Tibial nerve (tissue), 4 donors: ENCODE results near the gene FKBP6. TPM values are rescaled to one million over a fixed set of nuclear protein-coding genes. Genes with fewer than 3 reads are reported as not detected.

Experiments used
- DNase-seq, 2 donors: peaks; one replicate each; pipeline ENCODE4 v3.0.0-alpha.2; 2019; ENCODE audit warnings: low spot score in 2 of 2
- H3K27ac ChIP-seq, 4 donors: fragments of 200-600 bp; sonication (generic) in 3 of 4; one replicate each; pipeline ENCODE4 v1.5.1; 2017 to 2019; ENCODE audit warnings: mild to moderate bottlenecking in 1 of 4
- H3K27me3 ChIP-seq, 2 donors: fragments of 200-600 bp; sonication (generic) in 1 of 2; one replicate each; pipeline versions ENCODE4 v1.5.1 to v1.6.0; 2017 to 2019
- H3K36me3 ChIP-seq, 3 donors: fragments of 200-600 bp; sonication (generic); one replicate each; pipeline ENCODE4 v1.5.1; 2018 to 2019
- H3K4me1 ChIP-seq, 4 donors: fragments of 200-600 bp; sonication (generic) in 3 of 4; one replicate each; pipeline ENCODE4 v1.5.1; 2017 to 2019
- H3K4me3 ChIP-seq, 4 donors: fragments of 200-600 bp; sonication (generic) in 3 of 4; one replicate each; pipeline ENCODE4 v1.5.1; 2017 to 2019; ENCODE audit warnings: mild to moderate bottlenecking in 1 of 4, moderate library complexity in 1 of 4
- H3K9me3 ChIP-seq, 4 donors: fragments of 200-600 bp; sonication (generic) in 3 of 4; one replicate each; pipeline ENCODE4 v1.5.1; 2017 to 2019
- CTCF ChIP-seq, 5 experiments: fragments of 200-600 bp in 3 of 5; fragments of 450-650 bp in 2 of 5; sonication (generic) in 3 of 5; IDR thresholded peaks; one replicate each; pipeline ENCODE4 v1.5.1; 2016 to 2019; ENCODE audit warnings: antibody characterized with exemption in 5 of 5, mild to moderate bottlenecking in 3 of 5, moderate library complexity in 2 of 5
- EP300 ChIP-seq, 2 donors: sonication (generic); formaldehyde crosslinking; IDR thresholded peaks; one replicate each; pipeline ENCODE4 v1.6.1; 2017; ENCODE audit warnings: antibody characterized with exemption in 2 of 2, mild to moderate bottlenecking in 1 of 2
- POLR2A ChIP-seq, 2 donors: fragments of 450-650 bp; IDR thresholded peaks; one replicate each; pipeline ENCODE4 v1.6.1; 2017; ENCODE audit warnings: antibody characterized with exemption in 2 of 2, mild to moderate bottlenecking in 2 of 2, moderate library complexity in 2 of 2
- WGBS, 2 donors: methylation state at CpG; one replicate each; pipeline ENCODE4 v1.1.5; 2018; 5-methylcytosine and 5-hydroxymethylcytosine counted together
- total RNA-seq, 4 donors: library from RNA; depleted of rRNA; stranded (reverse); fragments of >200 nt; gene quantifications; one replicate each; pipeline ENCODE4 v1.1.0, GENCODE V29; 2016

Gene FKBP6
- total RNA-seq, 4 donors from 2014 or later = not detected

- Histone ChIP-seq H3K27ac (no peak overlapping the region), H3K9me3 (no peaks in the 10 kb centered on the region), H3K4me3 (no peak overlapping the region), H3K36me3 (no peaks in the 10 kb centered on the region), H3K4me1 (peaks cover 0 to 14% (median 0%) of the 10 kb centered on the region in 4 donors), H3K27me3 (no peaks in the 10 kb centered on the region)
- 54 to 73% methylated on average over 7 of the region's 7 CpGs for WGBS, 2 donors
- DNase-seq = no peak
- TF ChIP-seq CTCF (IDR thresholded peaks at IDR 0.05) (no peak), POLR2A (IDR thresholded peaks at IDR 0.05) (no peak), EP300 (IDR thresholded peaks at IDR 0.05) (no peak)
These were observed 15.9 kb downstream of the FKBP6 start for GRCh38 chr7:73343671-73344380.

- WGBS, 2 donors = 57 to 81% methylated on average over 4 of the region's 4 CpGs
- Histone ChIP-seq H3K4me1 (peaks cover 0 to 14% (median 0%) of the 10 kb centered on the region in 4 donors), H3K27ac (no peak overlapping the region), H3K4me3 (no peak overlapping the region), H3K9me3 (no peaks in the 10 kb centered on the region), H3K27me3 (no peaks in the 10 kb centered on the region), H3K36me3 (no peaks in the 10 kb centered on the region)
- TF ChIP-seq EP300 (IDR thresholded peaks at IDR 0.05) = no peak
- no peak for TF ChIP-seq POLR2A (IDR thresholded peaks at IDR 0.05)
- TF ChIP-seq CTCF (IDR thresholded peaks at IDR 0.05) = no peak
- DNase-seq = no peak
These were observed 17.6 kb downstream of the FKBP6 start for GRCh38 chr7:73345538-73345937.

- H3K27ac ChIP-seq = no peak overlapping the region
- WGBS, 2 donors = 60 to 63% methylated on average over 8 of the region's 8 CpGs
- H3K4me3 ChIP-seq = no peak overlapping the region
- H3K4me1 ChIP-seq = peaks cover 0 to 14% (median 0%) of the 10 kb centered on the region in 4 donors
- H3K36me3 ChIP-seq = no peaks in the 10 kb centered on the region
- no peaks in the 10 kb centered on the region for H3K27me3 ChIP-seq
- H3K9me3 ChIP-seq = no peaks in the 10 kb centered on the region
- no peak for TF ChIP-seq CTCF (IDR thresholded peaks at IDR 0.05)
- TF ChIP-seq POLR2A (IDR thresholded peaks at IDR 0.05) = no peak
- TF ChIP-seq EP300 (IDR thresholded peaks at IDR 0.05) = no peak
- no peak for DNase-seq
These were observed 18.0 kb downstream of the FKBP6 start for GRCh38 chr7:73345951-73346350.

- no peaks in the 10 kb centered on the region for H3K36me3 ChIP-seq
- H3K4me1 ChIP-seq = no peaks in the 10 kb centered on the region
- no peak overlapping the region for H3K4me3 ChIP-seq
- H3K27me3 ChIP-seq = no peaks in the 10 kb centered on the region
- TF ChIP-seq CTCF (IDR thresholded peaks at IDR 0.05) (no peak), EP300 (IDR thresholded peaks at IDR 0.05) (no peak), POLR2A (IDR thresholded peaks at IDR 0.05) (no peak)
- WGBS, 2 donors = 71 to 72% methylated on average over 6 of the region's 6 CpGs
- H3K27ac ChIP-seq = no peak overlapping the region
- no peak for DNase-seq
- peaks cover 0 to 9% (median 0%) of the 10 kb centered on the region in 4 donors for H3K9me3 ChIP-seq
These were observed 21.8 kb downstream of the FKBP6 start for GRCh38 chr7:73349763-73350162.

GRCh38 chr7:73350306-73351068 lies 22.5 kb downstream of the FKBP6 start:
- Histone ChIP-seq H3K27ac (no peak overlapping the region), H3K9me3 (peaks cover 0 to 9% (median 0%) of the 10 kb centered on the region in 4 donors), H3K4me1 (no peaks in the 10 kb centered on the region), H3K36me3 (no peaks in the 10 kb centered on the region), H3K4me3 (no peak overlapping the region), H3K27me3 (no peaks in the 10 kb centered on the region)
- DNase-seq = no peak
- 57 to 67% methylated on average over 12 of the region's 12 CpGs for WGBS, 2 donors
- TF ChIP-seq CTCF (IDR thresholded peaks at IDR 0.05) (no peak), EP300 (IDR thresholded peaks at IDR 0.05) (no peak), POLR2A (IDR thresholded peaks at IDR 0.05) (no peak)
